HG02870 (cell line): Measurements from ENCODE around the gene PDE4B.
A peak's percentile ranks its signal among the peaks of the same experiment; 100 is the strongest.

Source experiments
- ATAC-seq: cut with Tn5 transposase; IDR thresholded peaks from one replicate; pipeline ENCODE4 v1.9.1; 2021; ENCODE audit warnings: mild to moderate bottlenecking, moderate library complexity; ENCODE audit not compliant: unreplicated experiment

The PDE4B gene

DNA sequence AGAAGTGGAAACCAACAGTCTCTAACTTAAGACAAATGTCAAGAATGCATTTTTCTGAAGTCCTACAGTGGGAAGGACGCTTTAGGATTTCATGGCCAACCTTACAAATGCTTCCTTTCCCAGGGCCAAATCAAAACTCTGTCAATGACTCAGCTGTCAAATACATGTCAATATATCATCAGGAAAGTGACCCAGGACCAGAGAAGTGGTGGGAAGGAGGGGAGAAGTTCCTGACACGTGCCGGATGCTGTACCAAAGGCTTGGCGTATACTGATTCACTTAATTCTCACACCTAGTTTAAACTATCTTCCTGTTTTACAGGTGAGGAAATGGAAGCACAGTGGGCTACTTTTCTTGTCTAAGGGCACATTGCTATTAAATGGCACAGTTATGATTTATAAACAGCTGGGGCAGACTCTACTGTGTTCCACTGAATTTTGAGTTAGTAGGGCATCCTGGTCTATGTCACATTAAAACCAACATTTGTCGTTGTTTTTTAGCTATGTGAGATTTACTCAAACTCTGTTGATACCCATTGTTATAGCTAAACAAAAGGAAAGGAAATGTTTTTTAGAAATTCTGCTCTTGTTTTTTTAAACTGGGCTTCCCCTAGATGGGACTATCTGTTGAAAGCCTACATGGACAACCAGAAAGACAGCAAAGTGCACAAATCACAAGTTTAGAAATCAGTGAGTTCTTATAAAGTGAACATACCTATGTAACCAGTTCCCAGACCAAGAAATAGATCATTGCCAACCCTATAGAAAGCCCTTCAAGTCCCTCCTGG is 533.1 kb downstream of the PDE4B start:
- ATAC-seq: no peak

- ATAC-seq: peak; percentile 37
Measured at GRCh38 chr1:66326867-66327266, 534.2 kb downstream of the PDE4B start.

DNA sequence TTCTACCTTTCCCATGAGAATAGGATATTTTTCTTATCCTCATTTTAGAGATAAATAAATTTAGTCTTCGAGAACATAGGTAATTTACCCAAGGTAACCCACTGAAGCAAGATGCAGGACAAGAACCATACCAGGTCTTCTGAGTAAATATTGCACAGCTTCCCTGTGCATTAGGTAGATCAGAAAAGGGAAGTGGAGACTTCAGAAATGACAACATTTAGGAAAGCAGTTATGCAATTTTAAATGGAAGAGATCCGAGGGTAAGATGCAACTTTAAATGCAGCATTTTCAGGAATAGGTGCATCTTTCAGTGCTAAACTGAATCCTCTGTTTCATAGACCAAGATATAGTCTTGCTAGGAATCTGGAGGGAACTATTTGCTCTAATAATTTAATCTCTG is 534.9 kb downstream of the PDE4B start:
- peak; percentile 39 for ATAC-seq

DNA sequence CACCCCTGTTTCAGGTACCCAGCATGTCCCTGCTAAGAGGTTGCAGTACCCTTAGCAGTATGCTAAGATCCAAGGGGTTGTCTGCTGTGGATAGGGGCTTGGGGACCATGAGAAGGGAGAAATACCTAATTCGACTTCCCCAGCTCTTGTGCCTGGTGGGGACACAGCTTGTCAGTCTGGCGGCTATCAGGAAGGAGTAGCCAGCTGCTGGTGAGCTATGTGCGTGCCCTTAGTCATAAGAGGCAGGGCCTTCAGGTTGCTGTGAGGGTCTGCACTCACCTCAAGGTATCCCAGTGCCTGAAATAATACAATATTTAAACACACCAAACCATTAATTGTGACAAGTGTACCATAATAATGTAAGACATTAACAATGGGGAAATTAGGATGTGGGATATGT is 536.2 kb downstream of the PDE4B start:
- no peak for ATAC-seq

- ATAC-seq: no peak
Measured at GRCh38 chr1:66330722-66331141, 538.0 kb downstream of the PDE4B start.

- ATAC-seq: peak; percentile 19
Measured at GRCh38 chr1:66331658-66332547, 539.2 kb downstream of the PDE4B start.

DNA sequence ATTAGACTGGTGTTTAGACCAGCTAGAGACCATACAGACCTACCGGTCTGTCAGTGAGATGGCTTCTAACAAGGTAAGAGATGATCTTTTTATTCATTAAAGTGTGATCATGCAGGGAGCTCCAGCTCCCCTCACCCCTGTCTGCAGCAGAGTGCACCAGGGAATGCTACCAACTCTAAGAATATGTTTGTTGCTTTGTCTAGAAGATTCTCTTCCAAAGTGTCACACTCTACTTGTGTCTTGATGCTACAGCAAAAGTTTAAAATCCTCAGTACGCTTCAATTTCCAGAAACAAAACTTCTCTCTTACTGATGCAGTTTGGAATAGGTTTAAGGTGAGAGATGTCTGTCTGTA is 539.8 kb downstream of the PDE4B start:
- ATAC-seq: peak; percentile 1

- no peak for ATAC-seq
Measured at GRCh38 chr1:66333466-66334199, 540.9 kb downstream of the PDE4B start.

GRCh38 chr1:66334318-66334717 is 541.6 kb downstream of the PDE4B start:
- no peak for ATAC-seq

- no peak for ATAC-seq
Measured at GRCh38 chr1:66335125-66335524, 542.4 kb downstream of the PDE4B start.

DNA sequence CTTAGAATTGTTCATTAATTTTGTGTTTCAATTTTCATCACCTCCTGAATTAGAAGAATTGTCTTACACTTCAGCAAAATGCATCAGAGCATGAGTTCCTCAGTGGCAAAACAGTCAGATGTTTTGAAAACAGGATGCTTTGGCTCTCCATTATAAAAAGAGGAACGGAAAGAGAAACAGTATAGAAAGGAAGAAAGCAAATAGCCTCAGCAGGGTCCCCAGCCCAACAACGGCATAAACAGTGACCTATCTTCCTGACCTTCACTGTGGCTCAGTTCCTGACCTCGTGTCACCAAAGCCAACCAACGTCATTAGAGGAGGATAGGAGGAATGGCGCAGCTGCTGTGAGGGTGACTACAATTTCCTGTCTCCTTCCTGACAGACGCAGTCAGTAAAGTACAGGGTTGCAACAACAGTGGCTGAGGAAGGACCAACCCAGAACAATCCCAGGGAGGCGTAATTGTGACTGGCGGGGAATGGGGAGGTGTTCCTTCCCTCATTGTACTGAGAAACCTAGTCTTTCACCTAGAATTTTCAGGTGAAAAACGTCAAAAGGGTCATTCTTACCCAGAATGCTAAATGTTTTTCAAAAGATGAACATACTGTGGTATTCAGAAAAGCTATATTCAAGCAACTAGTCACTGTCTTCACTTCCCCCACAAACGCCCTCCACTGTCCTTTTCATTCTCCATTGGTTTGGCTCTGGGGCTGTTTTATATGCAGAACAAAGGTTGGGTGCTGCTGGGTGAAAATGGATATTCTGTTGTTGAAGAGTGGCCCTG is 543.4 kb downstream of the PDE4B start:
- ATAC-seq: peak; percentile 73

GRCh38 chr1:66336641-66336990 is 543.9 kb downstream of the PDE4B start:
- ATAC-seq: no peak

- no peak for ATAC-seq
Measured at GRCh38 chr1:66337249-66337648, 544.6 kb downstream of the PDE4B start.

DNA sequence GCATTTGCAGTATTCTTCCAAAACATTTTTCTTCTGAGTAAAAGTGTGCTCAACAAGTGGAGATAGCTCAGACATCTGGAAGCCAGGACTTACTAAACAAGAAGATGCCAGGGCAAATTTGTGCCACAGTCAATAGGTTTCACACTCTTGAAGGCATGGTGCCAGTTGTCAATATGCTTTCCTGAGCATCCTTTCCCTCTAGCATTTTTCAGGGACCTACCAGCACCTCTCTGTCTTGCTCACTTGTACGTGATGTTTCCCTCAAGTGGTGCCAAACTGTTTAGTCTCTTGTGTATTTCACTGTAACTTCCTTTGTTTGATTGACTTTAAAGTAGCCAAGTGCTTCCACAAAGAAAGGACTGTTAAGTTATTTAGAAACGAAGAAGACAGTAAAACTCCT is 547.2 kb downstream of the PDE4B start:
- no peak for ATAC-seq

DNA sequence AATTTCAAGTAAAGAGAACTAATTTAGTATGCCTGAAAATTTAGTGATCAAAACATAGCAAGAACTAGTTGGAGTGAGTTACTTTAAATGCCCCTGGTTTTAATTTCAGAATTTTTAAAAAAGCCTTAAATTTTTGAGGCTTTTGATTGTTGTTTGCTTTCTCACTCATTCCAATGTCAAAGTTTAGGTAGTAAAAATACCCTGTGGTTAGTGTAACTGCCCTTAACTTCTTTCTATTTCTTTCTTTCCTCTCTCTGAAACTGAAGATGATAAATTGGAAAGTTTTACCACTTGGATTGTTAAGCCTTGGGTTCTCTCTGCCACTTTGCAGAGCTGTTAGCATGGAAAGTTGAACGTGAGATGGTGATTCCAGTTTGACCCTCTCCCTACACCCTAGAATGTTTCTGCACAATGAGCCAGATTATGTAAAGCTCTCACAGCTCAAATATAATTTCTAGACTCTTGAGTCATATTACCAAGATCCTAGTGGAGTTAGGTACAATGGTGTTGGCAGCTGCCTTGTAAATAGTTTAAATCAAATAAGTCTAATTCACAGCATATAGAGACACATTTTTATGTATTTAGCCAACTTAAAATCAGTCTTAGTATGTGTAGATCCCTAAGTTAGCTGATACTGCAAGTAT is 548.9 kb downstream of the PDE4B start:
- ATAC-seq: no peak

GRCh38 chr1:66342707-66343106 is 550.0 kb downstream of the PDE4B start:
- peak; percentile 54 for ATAC-seq

DNA sequence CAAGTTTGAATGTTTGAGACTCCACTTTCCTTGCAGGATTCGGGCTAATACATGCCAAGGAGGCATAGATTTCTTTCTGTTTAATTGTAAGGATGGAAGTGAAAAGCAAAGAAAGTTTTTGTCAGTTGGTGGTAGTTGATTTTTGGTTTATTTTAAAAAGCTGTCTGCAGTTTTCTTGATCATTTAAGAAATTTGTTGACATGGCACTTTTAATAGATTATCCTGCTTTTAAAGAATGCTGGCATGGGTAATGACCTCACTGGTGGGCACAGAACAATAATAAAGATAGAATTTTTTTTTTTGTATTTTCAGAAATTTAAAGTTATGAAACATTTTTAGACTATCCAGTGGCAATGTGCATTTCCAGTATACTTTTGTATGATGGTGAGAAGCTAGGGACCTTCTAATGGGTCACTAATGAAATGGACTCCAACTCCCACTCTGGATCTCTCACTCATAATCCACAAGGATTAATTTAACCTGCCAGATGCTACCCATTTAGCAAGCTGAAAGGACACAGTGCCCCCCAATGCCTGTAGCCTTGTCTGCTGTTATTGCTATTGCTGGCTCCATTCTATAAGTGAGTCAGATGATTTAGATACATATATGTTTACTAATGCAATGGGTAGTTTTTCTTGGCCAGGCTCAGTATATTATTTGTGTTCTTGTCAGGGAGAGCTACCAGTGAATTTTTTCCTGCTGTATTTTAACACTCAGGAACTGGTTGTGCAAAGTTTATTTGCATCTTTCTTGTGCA is 551.1 kb downstream of the PDE4B start:
- no peak for ATAC-seq

GRCh38 chr1:66346057-66346795 is 553.5 kb downstream of the PDE4B start:
- no peak for ATAC-seq

DNA sequence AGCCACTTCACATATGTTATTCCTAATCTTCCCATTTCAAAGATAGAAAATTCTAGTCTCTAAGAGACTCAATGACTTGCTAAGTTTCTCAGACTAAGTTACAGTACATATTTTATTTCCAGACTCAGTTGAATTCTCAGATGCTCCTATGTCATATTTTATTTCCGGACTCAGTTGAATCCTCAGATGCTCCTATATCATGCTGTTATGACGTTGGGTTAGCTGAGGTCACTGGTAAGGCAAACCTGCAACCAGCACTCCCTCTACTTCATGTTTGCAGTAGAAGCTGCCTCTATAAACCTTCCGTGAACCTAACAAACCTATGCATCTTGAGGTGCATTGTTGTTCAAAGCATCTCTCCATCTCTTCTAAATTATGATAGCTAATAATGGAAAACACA is 554.2 kb downstream of the PDE4B start:
- no peak for ATAC-seq
